ENCODE results near the gene NOS1AP.

Gene NOS1AP

GRCh38 chr1:162026881-162027280, 42.6 kb upstream of the NOS1AP start:
- no peak for TF ChIP-seq ZNF274 (IDR thresholded peaks at IDR 0.05; ENCODE audit: low read depth, low read length)
- TF ChIP-seq SUZ12 (IDR thresholded peaks at IDR 0.05; ENCODE audit: extremely low read depth, insufficient read depth, insufficient read length), result no peak
- no peak for TF ChIP-seq YY1 (IDR thresholded peaks at IDR 0.05; ENCODE audit: insufficient read depth, insufficient read length)

DNA sequence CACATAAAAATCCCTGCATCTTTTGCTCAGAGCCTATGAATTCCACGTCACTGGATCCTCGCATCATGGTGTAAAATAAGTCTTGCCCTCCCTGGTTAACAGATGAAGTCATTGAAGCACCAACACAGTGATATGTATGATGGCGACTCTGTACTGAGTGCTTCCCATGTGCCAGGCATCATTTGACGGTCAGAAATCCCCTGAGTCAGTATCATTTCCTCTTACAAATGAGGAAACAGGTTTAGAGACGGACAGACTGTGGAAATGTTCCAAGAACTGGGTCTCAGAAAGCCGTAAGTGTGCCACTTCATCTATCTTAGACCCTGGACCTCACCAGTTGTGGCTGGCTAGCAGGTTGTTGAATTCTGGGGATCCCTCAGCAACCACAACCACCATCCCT, 40.8 kb upstream of the NOS1AP start:
- no peak for DNase-seq (ENCODE audit: low read depth, low spot score)
- no peaks in the 10 kb centered on the region for H3K36me3 ChIP-seq (ENCODE audit: insufficient read depth, insufficient read length, low read length)
- no peak overlapping the region for H3K9ac ChIP-seq (ENCODE audit: insufficient read length, low read depth)
- H3K9me3 ChIP-seq (ENCODE audit: insufficient read depth, low read length), result peaks cover 8% of the 10 kb centered on the region
- H3K27me3 ChIP-seq (ENCODE audit: insufficient read depth, insufficient read length), result peaks cover 26% of the 10 kb centered on the region
- H3K4me1 ChIP-seq (ENCODE audit: insufficient read depth, insufficient read length), result no peaks in the 10 kb centered on the region
- no peak overlapping the region for H3K4me3 ChIP-seq (ENCODE audit: insufficient read length, low read depth)
- no peak for TF ChIP-seq YY1 (IDR thresholded peaks at IDR 0.05; ENCODE audit: insufficient read depth, insufficient read length)
- TF ChIP-seq SUZ12 (IDR thresholded peaks at IDR 0.05; ENCODE audit: extremely low read depth, insufficient read depth, insufficient read length), result no peak
- TF ChIP-seq ZNF274 (IDR thresholded peaks at IDR 0.05; ENCODE audit: low read depth, low read length), result no peak

More at GRCh38 chr1:162026881-162027280, 42.6 kb upstream of the NOS1AP start:
- no peak overlapping the region for H3K9ac ChIP-seq (ENCODE audit: insufficient read length, low read depth)
- no peak overlapping the region for H3K4me3 ChIP-seq (ENCODE audit: insufficient read length, low read depth)
- DNase-seq (ENCODE audit: low read depth, low spot score), result no peak
- no peaks in the 10 kb centered on the region for H3K36me3 ChIP-seq (ENCODE audit: insufficient read depth, insufficient read length, low read length)
- peaks cover 8% of the 10 kb centered on the region for H3K9me3 ChIP-seq (ENCODE audit: insufficient read depth, low read length)
- peaks cover 40% of the 10 kb centered on the region for H3K27me3 ChIP-seq (ENCODE audit: insufficient read depth, insufficient read length)
- no peaks in the 10 kb centered on the region for H3K4me1 ChIP-seq (ENCODE audit: insufficient read depth, insufficient read length)

DNA sequence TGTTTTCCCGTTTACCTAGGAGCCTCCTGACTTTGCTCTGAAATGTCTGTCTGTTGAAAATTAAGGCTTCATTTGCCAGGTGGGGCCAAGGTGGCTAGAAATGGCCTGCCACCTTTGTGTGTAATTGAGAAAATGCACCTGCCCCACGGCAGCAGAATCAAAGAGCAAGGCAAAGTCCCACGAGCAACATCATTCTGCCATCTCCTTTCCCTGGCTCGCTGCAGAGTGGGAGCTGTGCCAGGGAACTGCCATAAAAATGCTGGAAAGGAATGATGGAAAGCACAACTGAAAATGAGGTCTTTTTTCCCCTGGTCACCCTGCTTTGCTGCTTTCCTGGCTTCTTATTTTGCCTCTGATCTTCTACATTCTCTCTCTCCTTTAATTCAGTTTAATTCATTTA, 40.3 kb upstream of the NOS1AP start:
- DNase-seq (ENCODE audit: low read depth, low spot score), result no peak
- Histone ChIP-seq H3K9ac (ENCODE audit: insufficient read length, low read depth) (no peak overlapping the region), H3K36me3 (ENCODE audit: insufficient read depth, insufficient read length, low read length) (no peaks in the 10 kb centered on the region), H3K9me3 (ENCODE audit: insufficient read depth, low read length) (peaks cover 8% of the 10 kb centered on the region), H3K27me3 (ENCODE audit: insufficient read depth, insufficient read length) (peaks cover 22% of the 10 kb centered on the region), H3K4me1 (ENCODE audit: insufficient read depth, insufficient read length) (no peaks in the 10 kb centered on the region), H3K4me3 (ENCODE audit: insufficient read length, low read depth) (no peak overlapping the region)
- TF ChIP-seq YY1 (IDR thresholded peaks at IDR 0.05; ENCODE audit: insufficient read depth, insufficient read length), result no peak
- TF ChIP-seq SUZ12 (IDR thresholded peaks at IDR 0.05; ENCODE audit: extremely low read depth, insufficient read depth, insufficient read length), result no peak
- TF ChIP-seq ZNF274 (IDR thresholded peaks at IDR 0.05; ENCODE audit: low read depth, low read length), result no peak

GRCh38 chr1:162030759-162031280, 38.7 kb upstream of the NOS1AP start:
- Histone ChIP-seq H3K9me3 (ENCODE audit: insufficient read depth, low read length) (peaks cover 8% of the 10 kb centered on the region), H3K27me3 (ENCODE audit: insufficient read depth, insufficient read length) (peaks cover 6% of the 10 kb centered on the region), H3K36me3 (ENCODE audit: insufficient read depth, insufficient read length, low read length) (no peaks in the 10 kb centered on the region), H3K4me3 (ENCODE audit: insufficient read length, low read depth) (no peak overlapping the region), H3K9ac (ENCODE audit: insufficient read length, low read depth) (no peak overlapping the region), H3K4me1 (ENCODE audit: insufficient read depth, insufficient read length) (no peaks in the 10 kb centered on the region)
- no peak for DNase-seq (ENCODE audit: low read depth, low spot score)
- TF ChIP-seq YY1 (IDR thresholded peaks at IDR 0.05; ENCODE audit: insufficient read depth, insufficient read length), result no peak
- TF ChIP-seq ZNF274 (IDR thresholded peaks at IDR 0.05; ENCODE audit: low read depth, low read length), result no peak
- no peak for TF ChIP-seq SUZ12 (IDR thresholded peaks at IDR 0.05; ENCODE audit: extremely low read depth, insufficient read depth, insufficient read length)

DNA sequence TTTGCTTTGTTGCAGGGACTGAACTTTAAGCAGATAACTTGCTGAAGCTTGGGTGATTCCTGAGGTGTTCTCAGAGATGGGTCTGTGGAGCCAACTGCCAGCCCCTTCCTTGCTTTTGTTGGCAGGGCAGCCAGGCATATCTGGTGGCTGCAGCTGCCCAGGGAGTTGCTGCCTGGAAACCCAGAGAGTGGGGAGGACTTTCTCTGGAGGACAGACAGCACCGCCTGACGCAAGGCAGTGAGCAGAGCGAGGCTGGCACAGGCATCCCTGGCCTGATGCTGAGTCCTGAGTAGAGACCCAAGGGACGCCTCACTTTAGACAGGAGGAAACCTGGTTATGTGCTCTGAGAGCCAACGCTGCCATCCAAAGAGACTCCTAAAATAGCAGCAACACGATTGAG, 36.1 kb upstream of the NOS1AP start:
- no peaks in the 10 kb centered on the region for H3K36me3 ChIP-seq (ENCODE audit: insufficient read depth, insufficient read length, low read length)
- H3K9ac ChIP-seq (ENCODE audit: insufficient read length, low read depth), result no peak overlapping the region
- no peaks in the 10 kb centered on the region for H3K27me3 ChIP-seq (ENCODE audit: insufficient read depth, insufficient read length)
- DNase-seq (ENCODE audit: low read depth, low spot score), result no peak
- TF ChIP-seq ZNF274 (IDR thresholded peaks at IDR 0.05; ENCODE audit: low read depth, low read length) (no peak), YY1 (IDR thresholded peaks at IDR 0.05; ENCODE audit: insufficient read depth, insufficient read length) (no peak), SUZ12 (IDR thresholded peaks at IDR 0.05; ENCODE audit: extremely low read depth, insufficient read depth, insufficient read length) (no peak)
- H3K4me3 ChIP-seq (ENCODE audit: insufficient read length, low read depth), result no peak overlapping the region
- no peaks in the 10 kb centered on the region for H3K9me3 ChIP-seq (ENCODE audit: insufficient read depth, low read length)
- H3K4me1 ChIP-seq (ENCODE audit: insufficient read depth, insufficient read length), result peaks cover 2% of the 10 kb centered on the region

- DNase-seq (ENCODE audit: low read depth, low spot score), result no peak
- TF ChIP-seq YY1 (IDR thresholded peaks at IDR 0.05; ENCODE audit: insufficient read depth, insufficient read length) (no peak), ZNF274 (IDR thresholded peaks at IDR 0.05; ENCODE audit: low read depth, low read length) (no peak), SUZ12 (IDR thresholded peaks at IDR 0.05; ENCODE audit: extremely low read depth, insufficient read depth, insufficient read length) (no peak)
- H3K36me3 ChIP-seq (ENCODE audit: insufficient read depth, insufficient read length, low read length), result no peaks in the 10 kb centered on the region
- H3K4me3 ChIP-seq (ENCODE audit: insufficient read length, low read depth), result no peak overlapping the region
- no peaks in the 10 kb centered on the region for H3K9me3 ChIP-seq (ENCODE audit: insufficient read depth, low read length)
- H3K27me3 ChIP-seq (ENCODE audit: insufficient read depth, insufficient read length), result no peaks in the 10 kb centered on the region
- no peak overlapping the region for H3K9ac ChIP-seq (ENCODE audit: insufficient read length, low read depth)
- H3K4me1 ChIP-seq (ENCODE audit: insufficient read depth, insufficient read length), result peaks cover 2% of the 10 kb centered on the region
Measured at GRCh38 chr1:162035241-162035640, 34.2 kb upstream of the NOS1AP start.

DNA sequence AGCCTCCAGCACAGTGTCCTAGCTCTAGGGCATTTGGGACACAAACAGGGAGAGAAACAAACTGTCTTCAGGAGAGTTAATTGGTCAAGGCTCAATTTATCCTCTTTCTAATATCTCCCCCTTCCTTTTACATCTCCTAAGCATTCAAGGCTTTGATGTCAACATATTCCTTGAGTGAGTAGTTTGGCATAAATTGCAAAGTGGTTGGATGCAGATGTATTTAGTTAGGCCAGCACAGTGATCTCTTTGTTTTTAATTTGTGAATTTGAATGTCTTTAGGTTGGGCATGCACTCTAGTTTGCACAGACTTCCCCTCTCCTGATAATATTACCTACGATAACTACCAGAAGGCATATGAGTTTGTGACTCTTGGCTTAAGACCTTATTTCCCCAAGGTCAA, 33.3 kb upstream of the NOS1AP start:
- TF ChIP-seq SUZ12 (IDR thresholded peaks at IDR 0.05; ENCODE audit: extremely low read depth, insufficient read depth, insufficient read length) (no peak), ZNF274 (IDR thresholded peaks at IDR 0.05; ENCODE audit: low read depth, low read length) (no peak), YY1 (IDR thresholded peaks at IDR 0.05; ENCODE audit: insufficient read depth, insufficient read length) (no peak)
- Histone ChIP-seq H3K9ac (ENCODE audit: insufficient read length, low read depth) (no peak overlapping the region), H3K4me3 (ENCODE audit: insufficient read length, low read depth) (no peak overlapping the region), H3K36me3 (ENCODE audit: insufficient read depth, insufficient read length, low read length) (no peaks in the 10 kb centered on the region), H3K27me3 (ENCODE audit: insufficient read depth, insufficient read length) (no peaks in the 10 kb centered on the region), H3K4me1 (ENCODE audit: insufficient read depth, insufficient read length) (peaks cover 2% of the 10 kb centered on the region), H3K9me3 (ENCODE audit: insufficient read depth, low read length) (no peaks in the 10 kb centered on the region)
- DNase-seq (ENCODE audit: low read depth, low spot score), result no peak
